ENCODE results near the gene SEPTIN8.

Gene SEPTIN8

GRCh38 chr5:132823481-132824050 lies 46.5 kb upstream of the SEPTIN8 start:
- H3K4me1 Mint-ChIP-seq: peaks cover 13% of the 10 kb centered on the region
- no peak overlapping the region for H3K27ac Mint-ChIP-seq
- H3K27me3 Mint-ChIP-seq (ENCODE audit: low read depth): peaks cover 70% of the 10 kb centered on the region
- H3K36me3 Mint-ChIP-seq (ENCODE audit: low read depth): no peaks in the 10 kb centered on the region
- peak overlapping the region in 2 of 3 experiments; percentile 30 to 70 for H3K4me3 Mint-ChIP-seq
- H3K9me3 Mint-ChIP-seq: no peaks in the 10 kb centered on the region
- TF ChIP-seq CTCF (IDR thresholded peaks at IDR 0.05; ENCODE audit: unreplicated experiment in 3 of 3): no peak

- H3K9me3 Mint-ChIP-seq: no peaks in the 10 kb centered on the region
- no peaks in the 10 kb centered on the region for H3K36me3 Mint-ChIP-seq (ENCODE audit: low read depth)
- H3K27ac Mint-ChIP-seq: no peak overlapping the region
- H3K4me1 Mint-ChIP-seq: peaks cover 13% of the 10 kb centered on the region
- peak in 1 of 3 experiments; percentile 10 for TF ChIP-seq CTCF (IDR thresholded peaks at IDR 0.05; ENCODE audit: unreplicated experiment in 3 of 3)
- peaks cover 70% of the 10 kb centered on the region for H3K27me3 Mint-ChIP-seq (ENCODE audit: low read depth)
- H3K4me3 Mint-ChIP-seq: peak overlapping the region; percentile 61 to 70 (median 64)
These were observed 45.8 kb upstream of the SEPTIN8 start for GRCh38 chr5:132822650-132823480.

GRCh38 chr5:132821791-132822190 lies 44.8 kb upstream of the SEPTIN8 start:
- Mint-ChIP-seq H3K9me3 (no peaks in the 10 kb centered on the region), H3K4me1 (peaks cover 13% of the 10 kb centered on the region), H3K36me3 (ENCODE audit: low read depth) (no peaks in the 10 kb centered on the region), H3K27ac (no peak overlapping the region), H3K27me3 (ENCODE audit: low read depth) (peaks cover 70% of the 10 kb centered on the region), H3K4me3 (peak overlapping the region in 2 of 3 experiments; percentile 16 to 31)
- TF ChIP-seq CTCF (IDR thresholded peaks at IDR 0.05; ENCODE audit: unreplicated experiment in 3 of 3): no peak

GRCh38 chr5:132821350-132821749 lies 44.3 kb upstream of the SEPTIN8 start:
- H3K27ac Mint-ChIP-seq: no peak overlapping the region
- H3K9me3 Mint-ChIP-seq: no peaks in the 10 kb centered on the region
- H3K36me3 Mint-ChIP-seq (ENCODE audit: low read depth): no peaks in the 10 kb centered on the region
- peaks cover 13% of the 10 kb centered on the region for H3K4me1 Mint-ChIP-seq
- TF ChIP-seq CTCF (IDR thresholded peaks at IDR 0.05; ENCODE audit: unreplicated experiment in 3 of 3): no peak
- peaks cover 70% of the 10 kb centered on the region for H3K27me3 Mint-ChIP-seq (ENCODE audit: low read depth)
- no peak overlapping the region for H3K4me3 Mint-ChIP-seq

GRCh38 chr5:132820162-132820754 lies 43.2 kb upstream of the SEPTIN8 start:
- H3K4me1 Mint-ChIP-seq: peaks cover 13% of the 10 kb centered on the region
- peak; percentile 82 to 85 (median 84) for TF ChIP-seq CTCF (IDR thresholded peaks at IDR 0.05; ENCODE audit: unreplicated experiment in 3 of 3)
- H3K9me3 Mint-ChIP-seq: no peaks in the 10 kb centered on the region
- H3K4me3 Mint-ChIP-seq: peak overlapping the region in 2 of 3 experiments; percentile 9 to 51
- no peaks in the 10 kb centered on the region for H3K36me3 Mint-ChIP-seq (ENCODE audit: low read depth)
- H3K27ac Mint-ChIP-seq: no peak overlapping the region
- H3K27me3 Mint-ChIP-seq (ENCODE audit: low read depth): peaks cover 72% of the 10 kb centered on the region

All from nephron (organoid).